HG03060 (cell line): ENCODE results near the gene CENPI.
A peak's percentile ranks its signal among the peaks of the same experiment; 100 is the strongest.
"Not testable (repeated sequence)": the region's sequence is repeated elsewhere in the genome, so short reads cannot be mapped to it uniquely, and the experiment has no call there.

Experiments
- ATAC-seq: cut with Tn5 transposase; IDR thresholded peaks from one replicate; pipeline ENCODE4 v1.9.1; 2021; ENCODE audit warnings: low read depth, moderate number of reproducible peaks; ENCODE audit not compliant: unreplicated experiment

The CENPI gene

GRCh38 chrX:101097546-101098453 is at the start of gene CENPI:
TSS of gene CENPI (plus strand) at chrX:101098204. CDS start at chrX:101101071, 2,867 bp downstream.
- ATAC-seq: peak; percentile 99

DNA sequence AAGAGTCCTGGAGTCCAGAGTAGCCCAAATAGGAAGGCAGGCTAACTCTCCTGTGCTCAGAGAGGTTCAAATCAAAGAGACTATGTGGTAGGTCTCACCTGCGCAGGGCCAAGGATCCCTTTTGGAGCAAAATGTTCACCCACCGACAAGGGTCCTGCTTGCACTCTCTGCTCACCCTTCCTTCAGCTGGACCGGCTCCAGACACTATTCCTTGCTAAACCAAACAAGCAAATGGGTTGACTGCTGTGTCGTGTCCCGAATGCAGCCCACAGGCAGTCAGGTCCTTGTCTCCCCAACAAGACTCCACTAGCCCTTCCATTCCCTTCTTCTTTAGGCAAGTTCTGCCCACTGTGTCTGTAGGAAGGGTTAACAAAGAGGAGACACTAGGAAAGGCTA is 46.9 kb upstream of the CENPI start:
- no peak for ATAC-seq

- peak; percentile 72 for ATAC-seq
Observed at GRCh38 chrX:101051549-101052302, 46.3 kb upstream of the CENPI start, which contains the start of gene TRMT2B. TSS of gene TRMT2B (minus strand) at chrX:101052111. CDS start at chrX:101042289, 9,822 bp downstream.

- not testable (repeated sequence) for ATAC-seq
Observed at GRCh38 chrX:101056551-101056950, 41.5 kb upstream of the CENPI start.

DNA sequence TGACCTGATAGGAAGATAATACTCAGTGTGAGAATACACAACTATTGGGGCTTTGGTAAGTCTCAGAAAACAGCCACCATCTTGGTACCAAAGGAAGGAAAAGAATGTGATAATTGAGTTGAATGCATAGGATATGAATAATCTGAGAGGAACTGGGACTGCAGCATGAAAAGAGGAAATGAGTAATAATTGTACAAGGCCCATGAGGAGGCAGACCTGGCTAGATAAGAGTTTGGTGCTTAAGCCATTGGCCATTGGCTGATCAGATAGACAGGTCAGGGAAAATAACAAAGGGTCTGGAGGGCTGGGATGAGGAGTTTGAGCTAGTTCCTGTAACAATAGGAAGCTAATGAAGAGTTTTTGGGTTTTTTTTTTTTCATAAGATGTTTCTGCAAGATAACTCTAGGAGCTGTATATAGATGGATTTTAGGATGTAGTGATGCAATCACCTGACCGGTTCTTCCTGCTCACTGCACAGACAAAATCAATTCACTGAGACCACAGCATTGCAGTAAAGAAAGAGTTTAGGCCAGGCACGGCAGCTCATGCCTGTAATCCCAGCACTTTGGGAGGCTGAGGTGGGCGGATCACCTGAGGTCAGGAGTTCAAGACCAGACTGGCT is 40.8 kb upstream of the CENPI start:
- ATAC-seq: peak; percentile 91

DNA sequence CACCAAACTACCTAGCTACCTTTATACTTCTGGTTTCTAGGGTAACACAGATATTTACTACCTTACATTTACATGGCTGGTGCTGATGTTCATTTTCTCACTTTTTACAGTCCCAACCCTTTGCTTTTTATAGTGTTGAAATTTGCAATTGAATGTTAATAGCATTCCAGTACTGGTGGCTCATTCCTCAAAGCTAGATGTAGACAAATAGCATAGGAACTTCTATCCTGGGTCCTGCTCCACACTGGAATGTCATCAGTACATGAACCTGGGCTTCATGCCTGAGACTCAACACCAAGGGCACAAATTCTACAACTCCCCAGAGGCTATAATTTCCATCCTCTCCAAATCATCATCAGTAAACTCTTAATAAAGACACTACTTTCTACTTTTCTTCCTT is 35.8 kb upstream of the CENPI start:
- no peak for ATAC-seq

DNA sequence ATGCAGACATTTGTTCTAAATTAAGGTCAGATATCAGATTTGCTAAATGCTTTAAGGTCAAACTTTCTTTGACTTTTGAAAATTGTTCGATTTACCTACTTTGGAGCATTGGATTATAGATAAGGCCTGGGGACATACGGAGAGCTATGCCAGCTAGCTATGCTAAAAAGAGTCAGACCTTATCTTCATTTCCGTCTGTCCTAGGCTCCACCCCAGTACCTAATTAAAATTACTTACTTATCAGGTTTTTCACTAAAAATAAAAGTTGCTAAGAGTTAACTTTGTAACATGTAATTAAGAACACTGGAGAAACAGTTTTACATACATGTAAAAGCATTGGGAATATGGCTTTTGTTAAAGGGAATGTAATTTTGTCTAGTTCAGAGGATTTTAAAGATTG is 26.4 kb upstream of the CENPI start:
- no peak for ATAC-seq

DNA sequence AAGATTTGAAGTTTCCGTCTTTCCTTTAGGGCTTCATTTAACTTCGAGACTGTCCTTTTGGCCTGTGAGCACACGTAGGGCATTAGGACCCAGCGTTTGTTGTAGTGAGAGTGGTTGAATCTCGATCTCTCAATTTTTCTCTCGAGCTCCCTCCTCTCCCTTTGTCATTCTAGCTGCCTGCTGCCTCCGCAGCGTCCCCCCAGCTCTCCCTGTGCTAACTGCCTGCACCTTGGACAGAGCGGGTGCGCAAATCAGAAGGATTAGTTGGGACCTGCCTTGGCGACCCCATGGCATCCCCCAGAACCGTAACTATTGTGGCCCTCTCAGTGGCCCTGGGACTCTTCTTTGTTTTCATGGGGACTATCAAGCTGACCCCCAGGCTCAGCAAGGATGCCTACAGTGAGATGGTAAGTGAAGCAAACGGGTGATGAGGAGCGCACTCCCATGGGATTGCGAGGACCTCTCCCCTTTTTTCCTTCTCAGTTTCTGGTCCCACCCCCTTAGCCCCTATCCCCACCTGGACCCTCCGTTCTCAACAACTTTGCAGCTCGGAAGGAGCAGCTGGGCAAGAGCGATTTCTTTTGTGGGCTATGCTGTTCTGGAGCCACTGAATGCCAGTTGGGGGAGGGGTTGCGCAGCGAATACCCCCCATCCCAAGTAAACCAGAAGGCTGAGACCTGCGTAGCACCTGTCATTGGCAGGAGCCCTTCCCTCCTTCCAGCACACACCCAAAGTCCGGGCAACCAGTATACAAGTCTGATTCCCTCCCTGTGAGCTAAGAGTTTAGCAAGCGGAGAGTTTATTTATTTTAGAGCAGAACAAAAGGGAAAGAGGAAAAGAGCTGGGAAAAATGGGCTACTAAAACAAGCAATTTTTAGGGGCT is 19.0 kb upstream of the CENPI start, which contains the start of gene TMEM35A:
TMEM35A (plus strand) TSS at position 164 of the 883 bp plus-strand sequence; CDS start at position 288, 124 bp downstream.
- ATAC-seq: no peak

DNA sequence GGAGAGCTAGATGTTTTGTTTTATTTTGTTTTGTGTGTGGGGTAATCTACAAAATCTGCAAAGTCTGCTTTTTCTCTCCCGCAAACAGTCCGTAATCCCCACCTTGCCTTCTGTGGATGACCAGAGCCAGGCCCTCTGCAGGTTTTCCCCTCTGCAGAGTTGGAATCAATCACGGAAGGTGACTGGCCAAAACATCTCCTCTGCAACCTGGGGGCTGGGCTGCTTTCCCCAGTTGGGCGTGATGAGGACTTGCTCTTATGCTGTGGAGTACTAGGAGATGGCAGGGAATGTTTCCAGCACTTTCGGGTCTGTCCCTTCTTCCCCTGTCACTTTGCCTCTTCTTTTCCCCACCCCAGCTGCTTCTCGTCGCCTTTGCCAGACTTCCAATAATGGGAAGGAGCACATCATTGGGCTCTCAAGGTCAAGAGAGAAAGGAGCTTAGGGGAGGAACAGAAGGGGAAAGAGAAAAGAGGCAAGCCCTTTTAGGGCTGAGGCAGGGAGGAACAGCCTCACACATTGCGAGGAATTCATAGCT is 18.2 kb upstream of the CENPI start:
- no peak for ATAC-seq

DNA sequence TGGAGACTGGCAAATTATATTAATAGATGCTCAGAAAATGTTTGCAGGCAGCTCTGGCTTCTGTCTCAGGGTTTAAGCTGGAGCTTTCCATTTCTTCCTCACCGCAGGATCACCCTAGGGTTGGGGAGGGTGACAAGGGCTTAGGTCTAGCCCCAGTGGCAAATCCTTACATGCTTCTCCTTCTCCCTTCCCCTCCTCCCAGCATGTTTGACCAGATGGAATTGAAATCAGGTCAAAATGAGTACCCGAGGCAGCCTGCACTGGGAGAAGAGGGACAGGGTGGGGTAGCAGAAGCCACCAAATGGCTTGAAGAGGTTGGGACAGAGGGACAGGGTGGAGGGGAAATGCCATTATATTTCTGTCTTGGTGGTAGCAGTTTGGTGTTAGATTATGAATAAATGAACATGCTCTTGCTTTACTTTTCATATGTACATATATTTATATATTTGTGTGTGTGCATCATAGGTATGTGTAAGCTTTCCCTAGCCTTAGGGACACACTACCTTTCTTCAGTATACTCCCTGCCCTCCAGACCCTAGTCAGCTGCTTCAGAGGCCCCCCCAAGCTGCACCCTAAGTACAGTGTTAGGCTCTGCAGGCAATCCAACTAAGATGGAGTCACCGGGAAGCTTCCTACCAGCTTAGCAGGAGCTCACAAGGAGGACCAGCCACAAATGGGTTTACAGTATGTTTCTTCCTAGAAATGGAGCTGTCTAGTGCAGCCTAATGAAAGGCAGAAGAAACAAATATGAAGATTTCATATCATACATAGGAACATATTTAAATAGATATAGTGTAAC is 17.5 kb upstream of the CENPI start:
- ATAC-seq: no peak

DNA sequence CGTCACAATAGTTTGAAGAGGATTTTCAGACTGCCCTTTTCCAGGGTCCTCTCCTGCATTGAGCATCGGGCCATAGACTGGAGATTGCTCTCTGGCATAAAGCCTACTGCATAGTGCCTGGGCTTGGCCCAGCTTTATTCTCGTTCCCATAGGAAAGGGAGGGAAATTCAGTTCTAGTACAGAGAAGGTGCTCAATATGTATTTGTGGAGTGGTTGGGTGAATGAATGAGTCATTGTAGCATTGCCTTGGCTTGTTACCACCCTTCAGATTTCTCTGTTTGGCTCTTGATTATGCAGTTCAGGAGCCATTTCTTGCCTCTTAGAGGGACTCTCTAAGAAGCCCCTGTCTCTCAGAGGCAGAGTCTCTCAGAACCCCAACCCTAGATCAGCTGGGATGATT is 16.8 kb upstream of the CENPI start:
- no peak for ATAC-seq

GRCh38 chrX:101091817-101092216 is 6.2 kb upstream of the CENPI start:
- no peak for ATAC-seq

DNA sequence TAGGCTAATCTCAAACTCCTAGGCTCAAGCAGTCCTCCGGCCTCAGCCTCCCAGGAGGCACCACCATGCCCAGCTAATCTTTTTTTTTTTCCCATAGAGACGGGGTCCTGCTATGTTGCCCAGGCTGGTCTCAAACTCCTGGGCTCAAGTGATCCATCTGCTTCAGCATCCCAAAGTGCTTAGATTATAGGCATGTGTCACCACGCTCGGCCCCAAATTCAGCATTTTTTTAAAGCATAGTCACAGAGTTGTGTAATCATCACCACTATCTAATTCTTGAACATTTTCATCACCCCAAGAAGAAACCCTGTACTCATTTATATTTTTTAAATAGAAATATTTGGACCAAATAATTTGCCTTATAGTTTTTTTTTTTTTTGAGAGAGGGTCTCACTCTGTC is 10.3 kb downstream of the CENPI start:
- no peak for ATAC-seq

- ATAC-seq: no peak
Observed at GRCh38 chrX:101117701-101118100, 19.7 kb downstream of the CENPI start.

DNA sequence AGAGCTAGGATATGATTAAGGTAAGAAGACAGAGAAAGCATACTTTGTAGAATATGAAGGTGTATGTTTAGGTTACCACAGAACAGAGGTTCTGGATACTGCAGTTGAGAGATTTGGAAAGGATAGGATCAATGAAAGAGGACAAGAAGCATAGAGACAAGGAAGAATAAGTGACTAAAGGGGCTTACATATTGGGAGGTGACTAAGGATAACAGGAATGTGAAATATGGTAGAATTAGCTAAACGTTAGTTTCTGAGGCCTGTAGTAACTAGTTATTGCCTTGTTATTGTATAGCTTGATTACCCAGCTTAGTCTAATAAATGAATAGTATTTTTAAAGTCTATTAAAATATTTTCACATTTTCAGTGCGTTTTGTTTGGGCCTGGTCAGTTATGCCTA is 38.2 kb downstream of the CENPI start:
- ATAC-seq: no peak
